GM12891 (cell line): ENCODE results near the gene XRCC3.

Experiments used
- POLR2A ChIP-seq: IDR thresholded peaks from 2 replicates; pipeline ENCODE4 v1.6.1; 2011; ENCODE audit warnings: low read depth, low read length, control low read depth
- POLR2AphosphoS5 ChIP-seq: IDR thresholded peaks from 2 replicates; pipeline ENCODE4 v1.6.1; 2011; ENCODE audit warnings: low read depth, low read length, control low read depth
- TAF1 ChIP-seq: IDR thresholded peaks from 2 replicates; pipeline ENCODE4 v1.6.1; 2011; ENCODE audit warnings: low read depth, low read length, control low read depth

- TF ChIP-seq POLR2AphosphoS5 (no peak), TAF1 (no peak), POLR2A (no peak)
Observed at GRCh38 chr14:103668117-103668516, 47.1 kb downstream of the XRCC3 start.
